MM.1S (cell line): ENCODE measurements around the gene LIMCH1.

ENCODE experiments used
- EZH2phosphoT487 ChIP-seq: fragments of 300-600 bp; sonication (generic); IDR thresholded peaks from 2 replicates; pipeline ENCODE4 v1.6.1; 2018; ENCODE audit warnings: antibody characterized with exemption, low read length
- TF ChIP-seq, protein P1 (sequence below): fragments of 300-600 bp; sonication (generic); IDR thresholded peaks from 2 replicates; pipeline ENCODE4 v1.5.1; 2016; ENCODE audit warnings: antibody characterized with exemption, low read length, mixed read lengths

GRCh38 chr4:41601025-41601424 is 63.1 kb downstream of the LIMCH1 start:
- TF ChIP-seq, protein P1, sequence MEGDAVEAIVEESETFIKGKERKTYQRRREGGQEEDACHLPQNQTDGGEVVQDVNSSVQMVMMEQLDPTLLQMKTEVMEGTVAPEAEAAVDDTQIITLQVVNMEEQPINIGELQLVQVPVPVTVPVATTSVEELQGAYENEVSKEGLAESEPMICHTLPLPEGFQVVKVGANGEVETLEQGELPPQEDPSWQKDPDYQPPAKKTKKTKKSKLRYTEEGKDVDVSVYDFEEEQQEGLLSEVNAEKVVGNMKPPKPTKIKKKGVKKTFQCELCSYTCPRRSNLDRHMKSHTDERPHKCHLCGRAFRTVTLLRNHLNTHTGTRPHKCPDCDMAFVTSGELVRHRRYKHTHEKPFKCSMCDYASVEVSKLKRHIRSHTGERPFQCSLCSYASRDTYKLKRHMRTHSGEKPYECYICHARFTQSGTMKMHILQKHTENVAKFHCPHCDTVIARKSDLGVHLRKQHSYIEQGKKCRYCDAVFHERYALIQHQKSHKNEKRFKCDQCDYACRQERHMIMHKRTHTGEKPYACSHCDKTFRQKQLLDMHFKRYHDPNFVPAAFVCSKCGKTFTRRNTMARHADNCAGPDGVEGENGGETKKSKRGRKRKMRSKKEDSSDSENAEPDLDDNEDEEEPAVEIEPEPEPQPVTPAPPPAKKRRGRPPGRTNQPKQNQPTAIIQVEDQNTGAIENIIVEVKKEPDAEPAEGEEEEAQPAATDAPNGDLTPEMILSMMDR, result no peak
- no peak for TF ChIP-seq EZH2phosphoT487
